ENCODE measurements around the gene DGLUCY.

Gene DGLUCY

DNA sequence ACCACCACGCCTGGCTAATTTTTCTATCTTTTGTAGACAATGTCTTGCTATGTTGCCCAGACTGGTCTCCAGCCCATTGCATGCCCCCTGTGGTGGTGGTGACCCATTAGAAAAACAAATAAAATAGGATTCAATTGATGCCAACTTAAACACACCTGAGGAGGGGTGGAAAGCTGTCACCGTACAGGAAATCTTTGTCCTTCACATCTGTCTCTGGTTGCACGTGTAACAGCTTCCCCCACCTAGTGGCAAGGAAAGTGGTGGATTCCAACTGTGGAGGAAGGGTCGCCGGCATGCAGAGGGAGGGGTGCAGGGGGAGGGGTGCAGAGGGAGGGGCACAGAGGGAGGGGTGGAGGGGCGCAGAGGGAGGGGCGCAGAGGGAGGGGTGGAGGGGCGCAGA, 156.7 kb downstream of the DGLUCY start:
- H3K4me3 ChIP-seq (ENCODE audit: insufficient read depth, low read depth, low read length, poor library complexity, severe bottlenecking): no peak overlapping the region
- DNase-seq: no peak
- no peaks in the 10 kb centered on the region for H3K9me3 ChIP-seq (ENCODE audit: control insufficient read depth, low read length)
- peaks cover 52% of the 10 kb centered on the region for H3K36me3 ChIP-seq (ENCODE audit: control insufficient read depth, insufficient read depth, low read length)
- H3K27me3 ChIP-seq (replicated peaks; ENCODE audit: control insufficient read depth, insufficient read depth, low read length, poor library complexity, severe bottlenecking): no peaks in the 10 kb centered on the region
- H3K27ac ChIP-seq (ENCODE audit: insufficient read depth, low read length, poor library complexity, severe bottlenecking): no peak overlapping the region
- H3K4me1 ChIP-seq (ENCODE audit: control insufficient read depth, insufficient read depth, low read length, poor library complexity, severe bottlenecking): no peaks in the 10 kb centered on the region

GRCh38 chr14:91271639-91272038, 157.8 kb downstream of the DGLUCY start:
- H3K9me3 ChIP-seq (ENCODE audit: control insufficient read depth, low read length): no peaks in the 10 kb centered on the region
- DNase-seq: no peak
- H3K27me3 ChIP-seq (replicated peaks; ENCODE audit: control insufficient read depth, insufficient read depth, low read length, poor library complexity, severe bottlenecking): no peaks in the 10 kb centered on the region
- peaks cover 60% of the 10 kb centered on the region for H3K36me3 ChIP-seq (ENCODE audit: control insufficient read depth, insufficient read depth, low read length)
- no peak overlapping the region for H3K27ac ChIP-seq (ENCODE audit: insufficient read depth, low read length, poor library complexity, severe bottlenecking)
- H3K4me1 ChIP-seq (ENCODE audit: control insufficient read depth, insufficient read depth, low read length, poor library complexity, severe bottlenecking): no peaks in the 10 kb centered on the region
- no peak overlapping the region for H3K4me3 ChIP-seq (ENCODE audit: insufficient read depth, low read depth, low read length, poor library complexity, severe bottlenecking)

GRCh38 chr14:91272341-91273272, 158.7 kb downstream of the DGLUCY start:
- peaks cover 69% of the 10 kb centered on the region for H3K36me3 ChIP-seq (ENCODE audit: control insufficient read depth, insufficient read depth, low read length)
- H3K27me3 ChIP-seq (replicated peaks; ENCODE audit: control insufficient read depth, insufficient read depth, low read length, poor library complexity, severe bottlenecking): no peaks in the 10 kb centered on the region
- no peak overlapping the region for H3K4me3 ChIP-seq (ENCODE audit: insufficient read depth, low read depth, low read length, poor library complexity, severe bottlenecking)
- H3K9me3 ChIP-seq (ENCODE audit: control insufficient read depth, low read length): no peaks in the 10 kb centered on the region
- no peaks in the 10 kb centered on the region for H3K4me1 ChIP-seq (ENCODE audit: control insufficient read depth, insufficient read depth, low read length, poor library complexity, severe bottlenecking)
- no peak overlapping the region for H3K27ac ChIP-seq (ENCODE audit: insufficient read depth, low read length, poor library complexity, severe bottlenecking)
- no peak for DNase-seq

- no peak overlapping the region for H3K27ac ChIP-seq (ENCODE audit: insufficient read depth, low read length, poor library complexity, severe bottlenecking)
- no peaks in the 10 kb centered on the region for H3K27me3 ChIP-seq (replicated peaks; ENCODE audit: control insufficient read depth, insufficient read depth, low read length, poor library complexity, severe bottlenecking)
- no peak overlapping the region for H3K4me3 ChIP-seq (ENCODE audit: insufficient read depth, low read depth, low read length, poor library complexity, severe bottlenecking)
- no peaks in the 10 kb centered on the region for H3K4me1 ChIP-seq (ENCODE audit: control insufficient read depth, insufficient read depth, low read length, poor library complexity, severe bottlenecking)
- no peak for DNase-seq
- H3K9me3 ChIP-seq (ENCODE audit: control insufficient read depth, low read length): no peaks in the 10 kb centered on the region
- H3K36me3 ChIP-seq (ENCODE audit: control insufficient read depth, insufficient read depth, low read length): peaks cover 77% of the 10 kb centered on the region
Observed at GRCh38 chr14:91273273-91273884, 159.5 kb downstream of the DGLUCY start.

GRCh38 chr14:91273885-91274273, 160.0 kb downstream of the DGLUCY start:
- H3K27ac ChIP-seq (ENCODE audit: insufficient read depth, low read length, poor library complexity, severe bottlenecking): no peak overlapping the region
- H3K27me3 ChIP-seq (replicated peaks; ENCODE audit: control insufficient read depth, insufficient read depth, low read length, poor library complexity, severe bottlenecking): no peaks in the 10 kb centered on the region
- no peaks in the 10 kb centered on the region for H3K4me1 ChIP-seq (ENCODE audit: control insufficient read depth, insufficient read depth, low read length, poor library complexity, severe bottlenecking)
- no peak overlapping the region for H3K4me3 ChIP-seq (ENCODE audit: insufficient read depth, low read depth, low read length, poor library complexity, severe bottlenecking)
- no peaks in the 10 kb centered on the region for H3K9me3 ChIP-seq (ENCODE audit: control insufficient read depth, low read length)
- peaks cover 82% of the 10 kb centered on the region for H3K36me3 ChIP-seq (ENCODE audit: control insufficient read depth, insufficient read depth, low read length)
- DNase-seq: no peak

DNA sequence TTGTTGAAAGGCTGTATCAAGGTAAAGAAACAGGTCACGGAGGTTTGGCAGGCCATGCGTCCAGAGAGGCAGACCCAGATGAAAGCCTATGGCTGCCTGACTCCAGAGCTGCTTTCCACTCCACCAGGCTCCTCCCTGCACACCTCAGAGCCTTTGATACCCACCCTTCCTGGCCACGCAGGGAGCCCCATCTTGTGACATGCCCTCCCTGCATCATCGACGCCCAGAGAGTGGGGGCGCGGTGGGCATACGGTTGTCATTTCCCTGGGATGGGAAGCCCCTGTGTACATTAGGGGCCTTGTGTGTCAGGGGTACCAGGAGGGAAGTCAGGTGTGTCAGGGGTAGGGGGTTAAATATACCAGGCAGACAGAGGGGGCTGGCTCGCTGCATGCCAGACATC, 160.9 kb downstream of the DGLUCY start:
- no peak overlapping the region for H3K27ac ChIP-seq (ENCODE audit: insufficient read depth, low read length, poor library complexity, severe bottlenecking)
- peaks cover 88% of the 10 kb centered on the region for H3K36me3 ChIP-seq (ENCODE audit: control insufficient read depth, insufficient read depth, low read length)
- no peak for DNase-seq

More for the DNA sequence above, 160.9 kb downstream of the DGLUCY start:
- H3K27me3 ChIP-seq (replicated peaks; ENCODE audit: control insufficient read depth, insufficient read depth, low read length, poor library complexity, severe bottlenecking): no peaks in the 10 kb centered on the region
- no peaks in the 10 kb centered on the region for H3K4me1 ChIP-seq (ENCODE audit: control insufficient read depth, insufficient read depth, low read length, poor library complexity, severe bottlenecking)
- H3K9me3 ChIP-seq (ENCODE audit: control insufficient read depth, low read length): no peaks in the 10 kb centered on the region
- H3K4me3 ChIP-seq (ENCODE audit: insufficient read depth, low read depth, low read length, poor library complexity, severe bottlenecking): no peak overlapping the region
